ENCODE data around the gene GPLD1.
"Not testable (repeated sequence)": the region's sequence is repeated elsewhere in the genome, so short reads cannot be mapped to it uniquely, and the experiment has no call there.

The GPLD1 gene

DNA sequence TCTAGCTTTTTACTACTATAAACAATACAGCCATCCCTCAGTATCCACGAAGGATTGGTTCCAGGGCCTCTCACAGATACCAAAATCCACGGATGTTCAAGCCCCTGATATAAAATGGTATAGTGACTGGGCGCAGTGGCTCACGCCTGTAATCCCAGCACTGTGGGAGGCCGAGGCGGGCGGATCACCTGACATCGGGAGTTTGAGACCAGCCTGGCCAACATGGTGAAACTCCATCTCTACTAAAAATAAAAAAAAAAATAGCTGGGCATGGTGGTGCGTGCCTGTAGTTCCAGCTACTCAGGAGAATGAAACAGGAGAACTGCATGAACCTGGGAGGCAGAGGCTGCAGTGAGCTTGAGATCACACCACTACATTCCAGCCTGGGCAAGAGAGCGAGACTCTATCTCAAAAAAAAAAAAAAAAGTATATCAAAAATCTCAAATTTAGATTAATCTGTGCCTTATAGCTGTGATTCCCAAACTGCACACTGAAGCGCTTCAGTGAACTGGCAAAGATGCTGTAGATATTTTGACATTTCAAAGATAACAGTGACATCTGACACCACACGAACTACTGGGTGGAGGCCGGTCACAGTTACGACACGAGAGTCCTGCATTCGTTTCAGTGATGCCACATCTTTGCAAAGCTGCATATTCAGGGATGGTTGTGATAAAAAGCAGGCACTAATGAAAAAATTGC lies 48.3 kb downstream of the GPLD1 start:
- Histone ChIP-seq H3K9me3 (ENCODE audit: low read length) (no peaks in the 10 kb centered on the region), H2AFZ (ENCODE audit: low read depth, low read length) (no peak overlapping the region), H3K4me1 (ENCODE audit: insufficient read depth, low read length) (no peaks in the 10 kb centered on the region), H3K27me3 (ENCODE audit: insufficient read depth, low read length) (no peaks in the 10 kb centered on the region), H3K4me3 (ENCODE audit: low read length) (no peak overlapping the region), H3K36me3 (ENCODE audit: insufficient read depth, low read length) (no peaks in the 10 kb centered on the region)

DNA sequence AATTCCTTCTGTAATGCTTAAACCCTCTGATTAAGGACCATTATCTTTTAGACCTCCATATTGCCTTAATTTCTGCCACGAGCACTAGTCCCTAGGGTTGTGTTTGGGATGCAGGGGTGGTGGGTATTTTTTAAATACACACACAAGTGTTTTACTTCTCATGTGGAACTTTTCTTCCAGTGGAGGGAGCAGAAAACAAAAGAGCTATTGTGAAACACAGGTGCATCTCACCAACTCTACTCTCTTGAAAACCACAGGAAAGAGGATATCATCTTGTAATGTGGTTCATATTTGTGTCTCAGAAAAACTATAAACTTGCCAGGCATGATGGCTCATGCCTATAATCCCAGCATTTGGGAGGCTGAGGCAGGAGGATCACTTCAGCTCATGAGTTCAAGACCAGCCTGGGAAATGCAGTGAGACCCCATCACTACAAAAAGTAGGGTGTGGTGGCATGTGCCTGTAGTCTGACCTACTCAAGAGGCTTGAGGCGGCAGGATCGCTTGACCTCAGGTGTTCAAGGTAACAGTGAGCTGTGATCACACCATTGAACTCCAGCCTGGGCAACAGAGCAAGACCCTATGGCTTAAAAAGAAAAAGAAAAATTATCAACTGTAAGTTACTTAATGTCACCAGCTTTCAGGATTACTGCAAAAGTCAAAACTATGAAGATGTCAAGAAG lies 49.4 kb downstream of the GPLD1 start:
- Histone ChIP-seq H3K27me3 (ENCODE audit: insufficient read depth, low read length) (no peaks in the 10 kb centered on the region), H3K36me3 (ENCODE audit: insufficient read depth, low read length) (no peaks in the 10 kb centered on the region), H3K4me3 (ENCODE audit: low read length) (no peak overlapping the region), H3K9me3 (ENCODE audit: low read length) (no peaks in the 10 kb centered on the region), H3K4me1 (ENCODE audit: insufficient read depth, low read length) (no peaks in the 10 kb centered on the region), H2AFZ (ENCODE audit: low read depth, low read length) (no peak overlapping the region)

DNA sequence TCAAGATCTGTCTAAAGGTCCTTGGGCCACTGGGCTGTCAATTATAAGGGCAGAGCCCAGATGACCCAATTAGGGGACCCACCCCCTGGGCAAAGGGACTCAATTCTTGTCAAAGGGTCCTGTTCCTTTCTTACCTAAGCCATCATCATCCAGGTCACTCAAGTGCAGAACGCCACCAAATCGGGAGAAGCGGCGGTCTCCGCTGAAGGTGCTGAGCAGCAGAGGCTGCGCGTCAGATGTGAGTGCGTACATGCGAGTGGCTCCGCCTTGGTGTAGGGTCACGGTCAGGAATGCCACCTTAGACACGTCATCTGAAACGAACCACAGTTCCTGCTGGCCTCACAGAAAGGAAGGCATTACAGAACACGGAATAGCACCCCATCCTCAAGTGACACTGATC lies 52.4 kb downstream of the GPLD1 start:
- H3K4me3 ChIP-seq (ENCODE audit: low read length) = no peak overlapping the region

DNA sequence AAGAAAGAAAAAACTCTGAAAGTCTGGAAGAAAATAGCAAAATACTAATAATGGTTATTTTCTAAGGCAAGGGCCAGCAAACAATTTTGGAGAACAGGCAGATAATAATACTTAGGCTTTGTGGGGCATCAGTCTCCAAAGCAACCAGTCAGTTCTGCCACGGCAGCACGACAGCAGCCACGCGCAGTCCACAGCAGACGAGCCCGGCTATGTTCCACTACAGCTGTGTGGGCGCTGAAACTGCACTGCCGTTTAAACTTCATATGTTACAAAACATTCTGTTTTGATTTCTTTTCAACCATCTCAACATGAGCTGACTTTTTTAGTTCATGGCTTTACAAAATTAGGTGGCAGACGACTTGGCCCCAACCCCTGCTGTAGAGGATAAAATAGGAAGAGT lies 56.8 kb downstream of the GPLD1 start:
- H3K36me3 ChIP-seq (ENCODE audit: insufficient read depth, low read length) = peaks cover 3% of the 10 kb centered on the region
- no peak overlapping the region for H3K4me3 ChIP-seq (ENCODE audit: low read length)
- no peaks in the 10 kb centered on the region for H3K4me1 ChIP-seq (ENCODE audit: insufficient read depth, low read length)
- no peaks in the 10 kb centered on the region for H3K27me3 ChIP-seq (ENCODE audit: insufficient read depth, low read length)
- H2AFZ ChIP-seq (ENCODE audit: low read depth, low read length) = no peak overlapping the region
- H3K9me3 ChIP-seq (ENCODE audit: low read length) = no peaks in the 10 kb centered on the region

More for the DNA sequence above, 52.4 kb downstream of the GPLD1 start:
- H2AFZ ChIP-seq (ENCODE audit: low read depth, low read length) = no peak overlapping the region
- H3K27me3 ChIP-seq (ENCODE audit: insufficient read depth, low read length) = no peaks in the 10 kb centered on the region
- H3K9me3 ChIP-seq (ENCODE audit: low read length) = no peaks in the 10 kb centered on the region
- no peaks in the 10 kb centered on the region for H3K4me1 ChIP-seq (ENCODE audit: insufficient read depth, low read length)
- H3K36me3 ChIP-seq (ENCODE audit: insufficient read depth, low read length) = no peaks in the 10 kb centered on the region

DNA sequence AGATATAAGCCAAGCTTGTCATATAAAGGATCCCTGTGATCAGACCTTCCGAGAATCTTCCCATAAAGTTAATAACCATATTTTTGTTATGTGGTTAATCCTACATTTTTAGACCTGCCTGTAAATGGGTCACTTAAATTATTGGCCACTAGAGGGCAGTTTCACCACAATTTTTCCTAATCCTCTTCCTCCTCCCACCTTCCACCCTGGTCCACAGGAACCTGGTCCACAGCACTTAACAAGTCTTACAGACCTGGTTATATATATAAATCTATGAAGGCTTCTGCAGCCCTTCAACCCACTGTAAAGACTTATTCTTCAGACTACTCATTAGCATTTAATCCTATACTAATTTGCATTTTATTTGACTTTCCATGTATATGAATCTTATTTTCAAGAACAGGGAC lies 58.3 kb downstream of the GPLD1 start:
- Histone ChIP-seq H3K36me3 (ENCODE audit: insufficient read depth, low read length) (peaks cover 14% of the 10 kb centered on the region), H3K27me3 (ENCODE audit: insufficient read depth, low read length) (no peaks in the 10 kb centered on the region), H2AFZ (ENCODE audit: low read depth, low read length) (no peak overlapping the region), H3K9me3 (ENCODE audit: low read length) (no peaks in the 10 kb centered on the region), H3K4me1 (ENCODE audit: insufficient read depth, low read length) (no peaks in the 10 kb centered on the region), H3K4me3 (ENCODE audit: low read length) (no peak overlapping the region)

DNA sequence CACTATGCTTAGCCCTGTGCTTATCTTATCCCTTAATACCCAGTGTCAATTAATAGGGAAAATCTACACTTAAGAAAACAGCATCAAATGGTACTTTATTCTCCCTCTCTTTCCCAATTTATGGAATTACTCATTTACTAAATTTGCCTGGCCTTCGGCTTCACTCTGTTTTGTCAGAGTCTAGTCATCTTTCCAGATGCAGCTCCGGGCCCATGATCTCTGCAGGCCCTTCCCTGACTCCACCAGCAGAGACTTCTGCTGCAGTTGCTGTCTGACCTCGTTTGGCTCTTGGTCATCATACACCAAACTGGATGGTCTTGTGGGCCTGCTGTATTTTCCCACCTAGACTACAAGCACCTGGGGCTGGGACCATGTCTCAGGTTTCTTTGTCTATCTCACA lies 59.3 kb downstream of the GPLD1 start:
- no peaks in the 10 kb centered on the region for H3K4me1 ChIP-seq (ENCODE audit: insufficient read depth, low read length)
- no peaks in the 10 kb centered on the region for H3K9me3 ChIP-seq (ENCODE audit: low read length)
- no peaks in the 10 kb centered on the region for H3K27me3 ChIP-seq (ENCODE audit: insufficient read depth, low read length)
- H3K4me3 ChIP-seq (ENCODE audit: low read length) = no peak overlapping the region
- peaks cover 23% of the 10 kb centered on the region for H3K36me3 ChIP-seq (ENCODE audit: insufficient read depth, low read length)
- H2AFZ ChIP-seq (ENCODE audit: low read depth, low read length) = no peak overlapping the region

DNA sequence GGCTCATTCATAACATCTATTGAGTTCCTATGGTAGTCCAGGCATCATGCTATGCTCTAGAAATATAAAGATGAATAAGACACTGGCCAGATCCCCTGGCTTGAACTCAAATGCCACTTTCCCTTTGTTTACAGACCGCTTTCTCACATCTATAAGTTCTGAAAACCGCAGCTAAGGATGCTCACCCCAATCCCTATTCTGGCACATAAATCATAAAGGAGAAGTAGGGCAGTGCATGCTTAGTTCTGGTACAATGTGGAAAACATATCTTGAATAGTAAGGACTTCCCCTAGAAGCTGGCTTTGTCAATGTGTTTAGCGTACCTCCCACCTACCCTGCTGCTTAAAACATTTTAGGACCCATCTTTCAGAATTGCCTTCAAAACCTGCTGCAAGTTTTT lies 60.2 kb downstream of the GPLD1 start:
- H3K9me3 ChIP-seq (ENCODE audit: low read length) = no peaks in the 10 kb centered on the region
- H3K4me3 ChIP-seq (ENCODE audit: low read length) = no peak overlapping the region
- no peak overlapping the region for H2AFZ ChIP-seq (ENCODE audit: low read depth, low read length)
- peaks cover 33% of the 10 kb centered on the region for H3K36me3 ChIP-seq (ENCODE audit: insufficient read depth, low read length)
- H3K4me1 ChIP-seq (ENCODE audit: insufficient read depth, low read length) = no peaks in the 10 kb centered on the region
- H3K27me3 ChIP-seq (ENCODE audit: insufficient read depth, low read length) = no peaks in the 10 kb centered on the region

DNA sequence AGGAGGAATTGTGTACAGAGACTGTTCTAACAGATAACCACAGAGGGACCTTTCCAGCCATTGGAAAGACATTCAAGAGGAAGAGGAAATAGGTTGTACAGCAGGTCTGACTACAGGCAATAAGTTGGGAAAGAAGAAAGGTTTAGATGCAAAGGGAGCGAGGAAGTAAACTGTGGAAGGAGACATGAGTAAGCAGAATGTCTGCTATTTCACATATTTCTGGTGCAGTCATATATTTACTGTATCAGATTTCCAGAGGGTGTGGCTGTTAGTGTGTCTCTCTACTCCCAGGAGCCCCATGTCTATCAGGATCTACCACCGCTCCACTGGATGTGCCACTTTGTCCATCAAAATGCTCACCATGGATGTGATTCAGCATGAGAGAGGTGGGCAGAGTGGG lies 60.8 kb downstream of the GPLD1 start:
- no peaks in the 10 kb centered on the region for H3K27me3 ChIP-seq (ENCODE audit: insufficient read depth, low read length)
- no peaks in the 10 kb centered on the region for H3K9me3 ChIP-seq (ENCODE audit: low read length)
- H3K4me1 ChIP-seq (ENCODE audit: insufficient read depth, low read length) = no peaks in the 10 kb centered on the region
- H3K36me3 ChIP-seq (ENCODE audit: insufficient read depth, low read length) = peaks cover 38% of the 10 kb centered on the region
- H2AFZ ChIP-seq (ENCODE audit: low read depth, low read length) = no peak overlapping the region
- no peak overlapping the region for H3K4me3 ChIP-seq (ENCODE audit: low read length)

DNA sequence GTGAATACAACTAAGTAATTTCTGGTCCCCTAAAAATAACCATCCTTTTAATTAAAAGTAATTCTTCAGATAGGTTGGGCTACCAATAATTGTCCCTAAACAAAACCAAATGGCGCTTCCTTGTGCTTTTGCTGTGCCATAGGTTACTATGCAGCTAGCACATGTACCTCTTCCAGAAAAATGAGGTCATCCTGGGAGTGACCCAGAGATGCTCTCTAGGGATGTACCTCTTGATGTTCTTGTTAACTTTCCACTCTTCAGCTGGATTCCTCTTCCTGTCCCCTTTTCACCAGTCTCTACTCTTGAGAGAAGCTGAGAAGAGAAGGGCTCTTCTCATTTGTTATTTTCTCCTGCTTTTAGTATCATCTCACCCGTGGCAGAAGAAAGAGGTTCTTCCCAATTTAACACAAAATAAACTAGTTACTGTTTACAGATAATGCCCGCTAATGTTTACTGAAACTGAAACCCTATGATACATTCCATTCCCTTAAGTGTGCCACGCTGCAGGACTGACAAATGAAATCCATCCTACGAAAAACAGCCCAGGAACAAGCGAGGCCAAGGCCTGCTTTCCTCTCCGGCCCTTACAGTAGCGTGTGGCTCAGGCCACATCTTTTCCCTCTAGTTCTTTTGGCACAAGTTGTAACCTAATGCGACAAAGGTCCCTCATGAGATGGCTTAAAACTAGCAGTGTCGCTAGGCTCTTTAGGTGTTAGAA lies 62.5 kb downstream of the GPLD1 start:
- Histone ChIP-seq H2AFZ (ENCODE audit: low read depth, low read length) (no peak overlapping the region), H3K36me3 (ENCODE audit: insufficient read depth, low read length) (peaks cover 55% of the 10 kb centered on the region), H3K27me3 (ENCODE audit: insufficient read depth, low read length) (no peaks in the 10 kb centered on the region), H3K9me3 (ENCODE audit: low read length) (no peaks in the 10 kb centered on the region), H3K4me1 (ENCODE audit: insufficient read depth, low read length) (no peaks in the 10 kb centered on the region), H3K4me3 (ENCODE audit: low read length) (no peak overlapping the region)

DNA sequence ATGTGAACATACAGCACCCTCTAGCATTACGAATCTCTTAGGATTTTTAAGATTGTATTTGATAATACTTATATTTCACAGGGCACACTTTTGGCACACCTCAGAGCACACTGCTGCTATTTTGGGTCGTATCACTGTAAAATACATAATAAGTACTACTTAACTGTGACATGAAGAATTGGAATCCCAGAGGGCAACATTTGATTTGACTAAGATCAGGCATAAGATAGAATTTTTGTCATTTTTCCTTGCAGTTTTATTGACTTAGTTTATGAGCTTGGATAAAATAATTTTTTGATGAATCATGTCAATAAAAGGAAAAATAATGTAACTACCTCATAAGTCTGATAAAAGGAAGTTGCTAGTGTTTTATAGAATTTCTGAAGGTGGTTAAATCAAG lies 64.3 kb downstream of the GPLD1 start:
- Histone ChIP-seq H2AFZ (ENCODE audit: low read depth, low read length) (no peak overlapping the region), H3K36me3 (ENCODE audit: insufficient read depth, low read length) (peaks cover 70% of the 10 kb centered on the region), H3K27me3 (ENCODE audit: insufficient read depth, low read length) (no peaks in the 10 kb centered on the region), H3K9me3 (ENCODE audit: low read length) (no peaks in the 10 kb centered on the region), H3K4me3 (ENCODE audit: low read length) (no peak overlapping the region), H3K4me1 (ENCODE audit: insufficient read depth, low read length) (no peaks in the 10 kb centered on the region)

DNA sequence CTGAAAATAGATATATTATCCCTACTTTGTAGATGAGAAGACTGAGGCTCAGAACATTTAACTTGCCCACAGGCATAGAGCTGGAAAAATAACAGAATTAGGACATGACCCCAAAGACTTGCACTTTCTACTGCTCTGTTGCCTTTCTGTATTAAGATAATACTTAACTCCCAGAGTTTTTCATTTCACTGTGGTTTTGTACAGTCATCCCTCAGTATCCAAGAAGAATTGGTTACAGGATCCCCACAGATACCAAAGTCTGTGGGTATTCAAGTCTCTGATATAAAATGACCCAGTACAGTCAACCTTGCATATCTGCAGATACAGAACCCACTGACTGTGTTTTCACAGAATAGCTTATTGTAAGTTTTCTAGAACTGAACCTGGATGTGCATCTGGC lies 69.9 kb downstream of the GPLD1 start:
- Histone ChIP-seq H3K9me3 (ENCODE audit: low read length) (no peaks in the 10 kb centered on the region), H2AFZ (ENCODE audit: low read depth, low read length) (no peak overlapping the region), H3K36me3 (ENCODE audit: insufficient read depth, low read length) (peaks cover 87% of the 10 kb centered on the region), H3K4me1 (ENCODE audit: insufficient read depth, low read length) (no peaks in the 10 kb centered on the region), H3K4me3 (ENCODE audit: low read length) (no peak overlapping the region), H3K27me3 (ENCODE audit: insufficient read depth, low read length) (no peaks in the 10 kb centered on the region)

DNA sequence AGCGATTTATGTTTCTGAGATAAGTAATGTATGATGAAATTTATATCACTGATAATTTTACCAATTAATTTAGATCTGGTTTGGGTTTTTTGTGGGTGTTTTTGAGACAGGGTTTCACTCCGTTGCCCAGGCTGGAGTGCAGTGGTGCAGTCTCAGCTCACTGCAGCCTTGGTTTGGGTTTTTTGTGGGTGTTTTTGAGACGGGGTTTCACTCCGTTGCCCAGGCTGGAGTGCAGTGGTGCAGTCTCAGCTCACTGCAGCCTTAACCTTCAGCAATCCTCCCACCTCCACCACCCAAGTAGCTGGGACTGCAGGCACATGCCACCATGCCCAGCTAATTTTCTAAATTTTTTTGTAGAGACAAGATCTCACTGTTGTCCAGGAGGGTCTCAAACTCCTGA lies 73.6 kb downstream of the GPLD1 start:
- Histone ChIP-seq H3K27me3 (ENCODE audit: insufficient read depth, low read length) (no peaks in the 10 kb centered on the region), H3K36me3 (ENCODE audit: insufficient read depth, low read length) (peaks cover 70% of the 10 kb centered on the region), H2AFZ (ENCODE audit: low read depth, low read length) (no peak overlapping the region), H3K4me1 (ENCODE audit: insufficient read depth, low read length) (no peaks in the 10 kb centered on the region), H3K4me3 (ENCODE audit: low read length) (no peak overlapping the region), H3K9me3 (ENCODE audit: low read length) (peaks cover 4% of the 10 kb centered on the region)

DNA sequence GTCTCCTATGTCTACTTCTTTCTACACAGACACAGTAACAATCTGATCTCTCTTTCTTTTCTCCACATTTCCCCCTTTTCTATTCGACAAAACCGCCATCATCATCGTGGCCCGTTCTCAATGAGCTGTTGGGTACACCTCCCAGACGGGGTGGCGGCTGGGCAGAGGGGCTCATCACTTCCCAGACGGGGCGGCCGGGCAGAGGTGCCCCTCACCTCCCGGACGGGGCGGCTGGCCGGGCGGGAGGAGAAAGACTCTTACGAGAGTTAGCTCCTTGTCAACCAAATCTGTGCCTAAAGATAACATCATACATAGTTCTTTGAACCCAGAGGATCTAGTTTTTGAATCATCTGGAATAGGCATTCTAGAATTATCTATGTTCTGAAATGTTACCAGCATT lies 74.8 kb downstream of the GPLD1 start:
- H3K27me3 ChIP-seq (ENCODE audit: insufficient read depth, low read length); H2AFZ ChIP-seq (ENCODE audit: low read depth, low read length); H3K4me3 ChIP-seq (ENCODE audit: low read length); H3K9me3 ChIP-seq (ENCODE audit: low read length); H3K4me1 ChIP-seq (ENCODE audit: insufficient read depth, low read length): not testable (repeated sequence)
- peaks cover 68% of the 10 kb centered on the region for H3K36me3 ChIP-seq (ENCODE audit: insufficient read depth, low read length)
